Measurements from ENCODE around the gene UGT1A1. TPM values are rescaled to one million over a fixed set of nuclear protein-coding genes. Genes with fewer than 3 reads are reported as not detected.
"Not testable (repeated sequence)": the region's sequence is repeated elsewhere in the genome, so short reads cannot be mapped to it uniquely, and the experiment has no call there.

The UGT1A1 gene
- total RNA-seq, 1 donor from 2014 or later, result not detected

- H3K27me3 Mint-ChIP-seq (ENCODE audit: insufficient read depth); H3K4me3 Mint-ChIP-seq; DNase-seq (ENCODE audit: low spot score); H3K36me3 Mint-ChIP-seq (ENCODE audit: low read depth); intact Hi-C loops (cut with micrococcal nuclease); H3K4me1 Mint-ChIP-seq (ENCODE audit: low read depth); H3K27ac Mint-ChIP-seq: not testable (repeated sequence)
- peaks cover 12% of the 10 kb centered on the region for H3K9me3 Mint-ChIP-seq
Measured at GRCh38 chr2:233745838-233746237, 14.2 kb upstream of the UGT1A1 start.

GRCh38 chr2:233746475-233747282 lies 13.4 kb upstream of the UGT1A1 start:
- H3K27ac Mint-ChIP-seq, result no peak overlapping the region
- peaks cover 1% of the 10 kb centered on the region for H3K36me3 Mint-ChIP-seq (ENCODE audit: low read depth)
- H3K4me1 Mint-ChIP-seq (ENCODE audit: low read depth), result no peaks in the 10 kb centered on the region
- intact Hi-C loops (cut with micrococcal nuclease), result no loop called here
- H3K4me3 Mint-ChIP-seq, result no peak overlapping the region
- H3K27me3 Mint-ChIP-seq (ENCODE audit: insufficient read depth), result no peaks in the 10 kb centered on the region
- H3K9me3 Mint-ChIP-seq, result peaks cover 21% of the 10 kb centered on the region
- no peak for DNase-seq (ENCODE audit: low spot score)

GRCh38 chr2:233747283-233747544 lies 12.9 kb upstream of the UGT1A1 start:
- H3K9me3 Mint-ChIP-seq, result peaks cover 25% of the 10 kb centered on the region
- DNase-seq (ENCODE audit: low spot score), result no peak
- intact Hi-C loops (cut with micrococcal nuclease), result no loop called here
- H3K27me3 Mint-ChIP-seq (ENCODE audit: insufficient read depth), result no peaks in the 10 kb centered on the region
- no peak overlapping the region for H3K27ac Mint-ChIP-seq
- no peaks in the 10 kb centered on the region for H3K4me1 Mint-ChIP-seq (ENCODE audit: low read depth)
- peaks cover 1% of the 10 kb centered on the region for H3K36me3 Mint-ChIP-seq (ENCODE audit: low read depth)
- no peak overlapping the region for H3K4me3 Mint-ChIP-seq

- intact Hi-C loops (cut with micrococcal nuclease); H3K4me3 Mint-ChIP-seq; H3K36me3 Mint-ChIP-seq (ENCODE audit: low read depth); H3K27ac Mint-ChIP-seq; H3K4me1 Mint-ChIP-seq (ENCODE audit: low read depth); H3K27me3 Mint-ChIP-seq (ENCODE audit: insufficient read depth); DNase-seq (ENCODE audit: low spot score): not testable (repeated sequence)
- peaks cover 25% of the 10 kb centered on the region for H3K9me3 Mint-ChIP-seq
Measured at GRCh38 chr2:233750689-233751088, 9.4 kb upstream of the UGT1A1 start.

GRCh38 chr2:233751212-233752009 lies 8.7 kb upstream of the UGT1A1 start:
- intact Hi-C loops (cut with micrococcal nuclease); H3K27me3 Mint-ChIP-seq (ENCODE audit: insufficient read depth); H3K4me1 Mint-ChIP-seq (ENCODE audit: low read depth); DNase-seq (ENCODE audit: low spot score); H3K36me3 Mint-ChIP-seq (ENCODE audit: low read depth); H3K27ac Mint-ChIP-seq; H3K4me3 Mint-ChIP-seq: not testable (repeated sequence)
- H3K9me3 Mint-ChIP-seq, result peaks cover 25% of the 10 kb centered on the region

GRCh38 chr2:233754872-233755611 lies 5.0 kb upstream of the UGT1A1 start:
- intact Hi-C loops (cut with micrococcal nuclease), result no loop called here
- H3K9me3 Mint-ChIP-seq, result peaks cover 17% of the 10 kb centered on the region
- H3K27me3 Mint-ChIP-seq (ENCODE audit: insufficient read depth), result peaks cover 2% of the 10 kb centered on the region
- H3K4me3 Mint-ChIP-seq, result no peak overlapping the region
- H3K36me3 Mint-ChIP-seq (ENCODE audit: low read depth), result peaks cover 1% of the 10 kb centered on the region
- no peaks in the 10 kb centered on the region for H3K4me1 Mint-ChIP-seq (ENCODE audit: low read depth)
- no peak for DNase-seq (ENCODE audit: low spot score)
- H3K27ac Mint-ChIP-seq, result no peak overlapping the region

GRCh38 chr2:233756429-233757081 lies 3.5 kb upstream of the UGT1A1 start:
- no peak overlapping the region for H3K4me3 Mint-ChIP-seq
- no peaks in the 10 kb centered on the region for H3K4me1 Mint-ChIP-seq (ENCODE audit: low read depth)
- peaks cover 2% of the 10 kb centered on the region for H3K27me3 Mint-ChIP-seq (ENCODE audit: insufficient read depth)
- intact Hi-C loops (cut with micrococcal nuclease), result no loop called here
- peaks cover 6% of the 10 kb centered on the region for H3K9me3 Mint-ChIP-seq
- DNase-seq (ENCODE audit: low spot score), result no peak
- no peak overlapping the region for H3K27ac Mint-ChIP-seq
- H3K36me3 Mint-ChIP-seq (ENCODE audit: low read depth), result peaks cover 1% of the 10 kb centered on the region

- Mint-ChIP-seq H3K9me3 (no peaks in the 10 kb centered on the region), H3K27ac (no peak overlapping the region), H3K36me3 (ENCODE audit: low read depth) (no peaks in the 10 kb centered on the region), H3K4me3 (no peak overlapping the region), H3K4me1 (ENCODE audit: low read depth) (no peaks in the 10 kb centered on the region), H3K27me3 (ENCODE audit: insufficient read depth) (peaks cover 2% of the 10 kb centered on the region)
- intact Hi-C loops (cut with micrococcal nuclease), result no loop called here
- no peak for DNase-seq (ENCODE audit: low spot score)
Measured at GRCh38 chr2:233758141-233758540, 1.9 kb upstream of the UGT1A1 start.

- no peak overlapping the region for H3K4me3 Mint-ChIP-seq
- H3K36me3 Mint-ChIP-seq (ENCODE audit: low read depth), result no peaks in the 10 kb centered on the region
- intact Hi-C loops (cut with micrococcal nuclease), result no loop called here
- H3K27me3 Mint-ChIP-seq (ENCODE audit: insufficient read depth), result peaks cover 2% of the 10 kb centered on the region
- H3K27ac Mint-ChIP-seq, result no peak overlapping the region
- H3K9me3 Mint-ChIP-seq, result no peaks in the 10 kb centered on the region
- DNase-seq (ENCODE audit: low spot score), result no peak
- no peaks in the 10 kb centered on the region for H3K4me1 Mint-ChIP-seq (ENCODE audit: low read depth)
Measured at GRCh38 chr2:233758849-233759248, 1.2 kb upstream of the UGT1A1 start.

GRCh38 chr2:233761040-233761769 lies 1.1 kb downstream of the UGT1A1 start:
- H3K27ac Mint-ChIP-seq, result no peak overlapping the region
- no peak for DNase-seq (ENCODE audit: low spot score)
- no peaks in the 10 kb centered on the region for H3K9me3 Mint-ChIP-seq
- intact Hi-C loops (cut with micrococcal nuclease), result no loop called here
- no peak overlapping the region for H3K4me3 Mint-ChIP-seq
- H3K4me1 Mint-ChIP-seq (ENCODE audit: low read depth), result no peaks in the 10 kb centered on the region
- peaks cover 2% of the 10 kb centered on the region for H3K27me3 Mint-ChIP-seq (ENCODE audit: insufficient read depth)
- H3K36me3 Mint-ChIP-seq (ENCODE audit: low read depth), result no peaks in the 10 kb centered on the region

- no peak overlapping the region for H3K27ac Mint-ChIP-seq
- H3K4me3 Mint-ChIP-seq, result no peak overlapping the region
- H3K9me3 Mint-ChIP-seq, result no peaks in the 10 kb centered on the region
- H3K27me3 Mint-ChIP-seq (ENCODE audit: insufficient read depth), result no peaks in the 10 kb centered on the region
- no peaks in the 10 kb centered on the region for H3K36me3 Mint-ChIP-seq (ENCODE audit: low read depth)
- DNase-seq (ENCODE audit: low spot score), result no peak
- no peaks in the 10 kb centered on the region for H3K4me1 Mint-ChIP-seq (ENCODE audit: low read depth)
- intact Hi-C loops (cut with micrococcal nuclease), result no loop called here
Measured at GRCh38 chr2:233764264-233764663, 4.2 kb downstream of the UGT1A1 start.

- H3K36me3 Mint-ChIP-seq (ENCODE audit: low read depth), result no peaks in the 10 kb centered on the region
- intact Hi-C loops (cut with micrococcal nuclease), result no loop called here
- no peaks in the 10 kb centered on the region for H3K27me3 Mint-ChIP-seq (ENCODE audit: insufficient read depth)
- no peaks in the 10 kb centered on the region for H3K9me3 Mint-ChIP-seq
- H3K27ac Mint-ChIP-seq, result no peak overlapping the region
- no peak overlapping the region for H3K4me3 Mint-ChIP-seq
- no peaks in the 10 kb centered on the region for H3K4me1 Mint-ChIP-seq (ENCODE audit: low read depth)
- no peak for DNase-seq (ENCODE audit: low spot score)
Measured at GRCh38 chr2:233764761-233765160, 4.7 kb downstream of the UGT1A1 start.

All from activated T-helper 1 cell treated with anti-CD3 and anti-CD28 coated beads, Interleukin-12 subunit alpha, Interleukin-12 subunit beta, Interleukin-2, Interleukin-4 antibody, amounts not matched to agents 30 ng/mL and 10 ng/mL and 1 ng/mL, durations not matched to agents 14 hours and 24 hours and 36 hours (primary cell).